Skeletal muscle satellite cell (primary cell): ENCODE measurements around the gene MSH3.
"Not testable (repeated sequence)": the region's sequence is repeated elsewhere in the genome, so short reads cannot be mapped to it uniquely, and the experiment has no call there.

Experiments used
- H3K27me3 ChIP-seq: 2 replicates; pipeline ENCODE4 v1.7.0; 2013; ENCODE audit warnings: low read length; ENCODE audit not compliant: control insufficient read depth, insufficient read depth
- H3K36me3 ChIP-seq: 2 replicates; pipeline ENCODE4 v1.7.0; 2013; ENCODE audit warnings: mild to moderate bottlenecking, control low read depth, low read length; ENCODE audit not compliant: insufficient read depth
- H3K4me1 ChIP-seq: 2 replicates; pipeline ENCODE4 v1.7.0; 2013; ENCODE audit warnings: low read length; ENCODE audit not compliant: control insufficient read depth, insufficient read depth
- H3K4me2 ChIP-seq: 2 replicates; pipeline ENCODE4 v1.7.0; 2013; ENCODE audit warnings: mild to moderate bottlenecking, low read length
- H3K4me3 ChIP-seq: 2 replicates; pipeline ENCODE4 v1.7.0; 2013; ENCODE audit warnings: low read length
- H3K9ac ChIP-seq: 2 replicates; pipeline ENCODE4 v1.7.0; 2013; ENCODE audit warnings: mild to moderate bottlenecking, low read depth, low read length, moderate library complexity
- H3K9me3 ChIP-seq: replicated peaks from 2 replicates; pipeline ENCODE4 v1.7.0; 2013; ENCODE audit warnings: mild to moderate bottlenecking, control low read depth, low read length

Gene MSH3

GRCh38 chr5:80780761-80781285 is 126.4 kb downstream of the MSH3 start:
- H3K9me3 ChIP-seq, result no peaks in the 10 kb centered on the region
- no peak overlapping the region for H3K9ac ChIP-seq
- H3K27me3 ChIP-seq, result no peaks in the 10 kb centered on the region
- H3K36me3 ChIP-seq, result peaks cover 3% of the 10 kb centered on the region
- H3K4me3 ChIP-seq, result no peak overlapping the region
- H3K4me1 ChIP-seq, result peaks cover 8% of the 10 kb centered on the region
- no peak overlapping the region for H3K4me2 ChIP-seq

GRCh38 chr5:80781356-80781755 is 126.9 kb downstream of the MSH3 start:
- Histone ChIP-seq H3K9ac (no peak overlapping the region), H3K27me3 (no peaks in the 10 kb centered on the region), H3K4me2 (no peak overlapping the region), H3K36me3 (peaks cover 3% of the 10 kb centered on the region), H3K4me1 (peaks cover 8% of the 10 kb centered on the region), H3K4me3 (no peak overlapping the region), H3K9me3 (no peaks in the 10 kb centered on the region)

GRCh38 chr5:80782626-80783025 is 128.2 kb downstream of the MSH3 start:
- Histone ChIP-seq H3K36me3 (peaks cover 3% of the 10 kb centered on the region), H3K4me2 (no peak overlapping the region), H3K4me3 (no peak overlapping the region), H3K9ac (no peak overlapping the region), H3K4me1 (peaks cover 8% of the 10 kb centered on the region), H3K9me3 (no peaks in the 10 kb centered on the region), H3K27me3 (no peaks in the 10 kb centered on the region)

GRCh38 chr5:80783751-80784150 is 129.3 kb downstream of the MSH3 start:
- not testable (repeated sequence) for H3K4me3 ChIP-seq, H3K9ac ChIP-seq, H3K4me2 ChIP-seq, H3K27me3 ChIP-seq, H3K4me1 ChIP-seq, H3K9me3 ChIP-seq, H3K36me3 ChIP-seq

- Histone ChIP-seq H3K36me3 (peaks cover 3% of the 10 kb centered on the region), H3K4me2 (no peak overlapping the region), H3K9ac (no peak overlapping the region), H3K27me3 (no peaks in the 10 kb centered on the region), H3K4me1 (peaks cover 8% of the 10 kb centered on the region), H3K9me3 (no peaks in the 10 kb centered on the region), H3K4me3 (no peak overlapping the region)
These were observed 130.0 kb downstream of the MSH3 start for GRCh38 chr5:80784451-80784850.

GRCh38 chr5:80789319-80790016 is 135.0 kb downstream of the MSH3 start:
- H3K36me3 ChIP-seq, H3K9me3 ChIP-seq, H3K4me2 ChIP-seq, H3K9ac ChIP-seq, H3K4me1 ChIP-seq, H3K27me3 ChIP-seq, H3K4me3 ChIP-seq: not testable (repeated sequence)

GRCh38 chr5:80790698-80791097 is 136.2 kb downstream of the MSH3 start:
- no peaks in the 10 kb centered on the region for H3K27me3 ChIP-seq
- peaks cover 8% of the 10 kb centered on the region for H3K36me3 ChIP-seq
- H3K4me2 ChIP-seq, result no peak overlapping the region
- H3K9me3 ChIP-seq, result no peaks in the 10 kb centered on the region
- H3K4me1 ChIP-seq, result no peaks in the 10 kb centered on the region
- H3K4me3 ChIP-seq, result no peak overlapping the region
- no peak overlapping the region for H3K9ac ChIP-seq

GRCh38 chr5:80793354-80793753 is 138.9 kb downstream of the MSH3 start:
- Histone ChIP-seq H3K4me3 (no peak overlapping the region), H3K9me3 (no peaks in the 10 kb centered on the region), H3K4me1 (no peaks in the 10 kb centered on the region), H3K36me3 (peaks cover 8% of the 10 kb centered on the region), H3K27me3 (no peaks in the 10 kb centered on the region), H3K9ac (no peak overlapping the region), H3K4me2 (no peak overlapping the region)

GRCh38 chr5:80796846-80797245 is 142.4 kb downstream of the MSH3 start:
- Histone ChIP-seq H3K36me3 (peaks cover 8% of the 10 kb centered on the region), H3K9me3 (no peaks in the 10 kb centered on the region), H3K4me2 (no peak overlapping the region), H3K27me3 (no peaks in the 10 kb centered on the region), H3K4me3 (no peak overlapping the region), H3K4me1 (no peaks in the 10 kb centered on the region), H3K9ac (no peak overlapping the region)

GRCh38 chr5:80797428-80798024 is 143.1 kb downstream of the MSH3 start:
- H3K4me3 ChIP-seq, result no peak overlapping the region

GRCh38 chr5:80798166-80798565 is 143.7 kb downstream of the MSH3 start:
- H3K27me3 ChIP-seq, result no peaks in the 10 kb centered on the region
- no peak overlapping the region for H3K4me3 ChIP-seq
- H3K4me2 ChIP-seq, result no peak overlapping the region
- peaks cover 8% of the 10 kb centered on the region for H3K36me3 ChIP-seq
- H3K9me3 ChIP-seq, result no peaks in the 10 kb centered on the region
- H3K4me1 ChIP-seq, result no peaks in the 10 kb centered on the region
- no peak overlapping the region for H3K9ac ChIP-seq

More at GRCh38 chr5:80797428-80798024, 143.1 kb downstream of the MSH3 start:
- H3K27me3 ChIP-seq, result no peaks in the 10 kb centered on the region
- no peaks in the 10 kb centered on the region for H3K4me1 ChIP-seq
- no peaks in the 10 kb centered on the region for H3K9me3 ChIP-seq
- H3K4me2 ChIP-seq, result no peak overlapping the region
- H3K9ac ChIP-seq, result no peak overlapping the region
- H3K36me3 ChIP-seq, result peaks cover 8% of the 10 kb centered on the region

GRCh38 chr5:80798633-80799032 is 144.2 kb downstream of the MSH3 start:
- H3K4me1 ChIP-seq, result no peaks in the 10 kb centered on the region
- H3K27me3 ChIP-seq, result no peaks in the 10 kb centered on the region
- H3K4me3 ChIP-seq, result no peak overlapping the region
- no peak overlapping the region for H3K4me2 ChIP-seq
- no peaks in the 10 kb centered on the region for H3K9me3 ChIP-seq
- H3K9ac ChIP-seq, result no peak overlapping the region
- H3K36me3 ChIP-seq, result peaks cover 3% of the 10 kb centered on the region
